Sigmoid colon (tissue), 4 donors: ENCODE results near the gene TDRKH.

Source experiments
- EP300 ChIP-seq, 4 donors: sonication (generic); formaldehyde crosslinking; IDR thresholded peaks; one replicate each; pipeline ENCODE4 v1.6.1; 2017; ENCODE audit warnings: antibody characterized with exemption in 4 of 4
- POLR2A ChIP-seq, 2 donors: fragments of 450-650 bp; IDR thresholded peaks; one replicate each; pipeline ENCODE4 v1.6.1; 2016; ENCODE audit warnings: antibody characterized with exemption in 2 of 2, mild to moderate bottlenecking in 2 of 2, moderate library complexity in 2 of 2
- POLR2AphosphoS5 ChIP-seq, 4 donors: sonication (generic); formaldehyde crosslinking; IDR thresholded peaks; one replicate each; pipeline ENCODE4 v1.6.1; 2017; ENCODE audit warnings: antibody characterized with exemption in 4 of 4
- TF ChIP-seq, protein P1 (sequence below), 4 experiments: fragments of 450-650 bp in 3 of 4; fragments of 200-600 bp in 1 of 4; IDR thresholded peaks; one replicate each; pipeline ENCODE4 v1.5.1; 2016 to 2019; ENCODE audit warnings: antibody characterized with exemption in 4 of 4, mild to moderate bottlenecking in 3 of 4, moderate library complexity in 2 of 4

DNA sequence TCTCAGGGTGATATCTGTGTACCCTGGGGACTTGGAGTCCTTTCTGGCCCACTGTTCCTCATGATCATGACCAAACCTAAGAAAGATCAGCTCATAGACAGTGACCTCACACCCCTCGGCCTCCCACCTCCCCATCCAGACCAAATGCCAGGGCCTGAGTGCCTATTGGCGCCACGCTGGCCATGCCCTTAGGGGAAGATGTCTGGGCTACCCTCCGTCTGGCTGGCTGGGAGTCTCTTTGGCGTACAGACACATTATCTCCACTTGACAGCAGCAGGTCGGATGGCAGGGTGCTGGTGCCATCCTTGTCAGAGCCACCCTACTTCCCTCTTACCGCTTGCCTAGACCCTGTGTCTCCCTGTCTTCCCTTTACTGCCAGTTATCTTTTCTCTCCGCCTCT lies 32.9 kb upstream of the TDRKH start:
- TF ChIP-seq, protein P1, sequence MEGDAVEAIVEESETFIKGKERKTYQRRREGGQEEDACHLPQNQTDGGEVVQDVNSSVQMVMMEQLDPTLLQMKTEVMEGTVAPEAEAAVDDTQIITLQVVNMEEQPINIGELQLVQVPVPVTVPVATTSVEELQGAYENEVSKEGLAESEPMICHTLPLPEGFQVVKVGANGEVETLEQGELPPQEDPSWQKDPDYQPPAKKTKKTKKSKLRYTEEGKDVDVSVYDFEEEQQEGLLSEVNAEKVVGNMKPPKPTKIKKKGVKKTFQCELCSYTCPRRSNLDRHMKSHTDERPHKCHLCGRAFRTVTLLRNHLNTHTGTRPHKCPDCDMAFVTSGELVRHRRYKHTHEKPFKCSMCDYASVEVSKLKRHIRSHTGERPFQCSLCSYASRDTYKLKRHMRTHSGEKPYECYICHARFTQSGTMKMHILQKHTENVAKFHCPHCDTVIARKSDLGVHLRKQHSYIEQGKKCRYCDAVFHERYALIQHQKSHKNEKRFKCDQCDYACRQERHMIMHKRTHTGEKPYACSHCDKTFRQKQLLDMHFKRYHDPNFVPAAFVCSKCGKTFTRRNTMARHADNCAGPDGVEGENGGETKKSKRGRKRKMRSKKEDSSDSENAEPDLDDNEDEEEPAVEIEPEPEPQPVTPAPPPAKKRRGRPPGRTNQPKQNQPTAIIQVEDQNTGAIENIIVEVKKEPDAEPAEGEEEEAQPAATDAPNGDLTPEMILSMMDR (IDR thresholded peaks at IDR 0.05) = no peak
- TF ChIP-seq POLR2A (IDR thresholded peaks at IDR 0.05) = no peak
- no peak for TF ChIP-seq POLR2AphosphoS5 (IDR thresholded peaks at IDR 0.05)
- TF ChIP-seq EP300 (IDR thresholded peaks at IDR 0.05) = no peak
